SK-MEL-5 (cell line): ENCODE measurements around the gene PRKD1. TPM values are rescaled to one million over a fixed set of nuclear protein-coding genes. Genes with fewer than 3 reads are reported as not detected.

Experiments
- DNase-seq: peaks from one replicate; pipeline ENCODE4 v3.0.0-alpha.2; 2016; ENCODE audit warnings: low read depth, low spot score
- in situ Hi-C: cut with HindIII; loops from 2 replicates; pipeline ENCODE4 v1.10.0; 2016; ENCODE audit warnings: low sequenced_read_pairs, high pct_unique_total_duplicates, low pct_unique_long_range_greater_than_20kb
- total RNA-seq: library from RNA; depleted of rRNA; stranded (reverse); fragments of >200 nt; shearing (Covaris generic); gene quantifications from 2 replicates; pipeline ENCODE4 v1.2.3, GENCODE V29; 2014

Gene PRKD1
- total RNA-seq, 1 experiment from 2014 or later = 10.7 TPM

- DNase-seq = peak; percentile 15
- in situ Hi-C loops = no loop called here
Measured at GRCh38 chr14:29681316-29681715, 246.3 kb downstream of the PRKD1 start.

GRCh38 chr14:29674566-29675285 lies 252.9 kb downstream of the PRKD1 start:
- in situ Hi-C loops = no loop called here
- DNase-seq = no peak

- no peak for DNase-seq
- in situ Hi-C loops = no loop called here
Measured at GRCh38 chr14:29672831-29673230, 254.8 kb downstream of the PRKD1 start.

GRCh38 chr14:29671034-29671433 lies 256.6 kb downstream of the PRKD1 start:
- no peak for DNase-seq
- in situ Hi-C loops = no loop called here

- in situ Hi-C loops = no loop called here
- DNase-seq = peak; percentile 86
Measured at GRCh38 chr14:29668201-29668600, 259.4 kb downstream of the PRKD1 start.

- no peak for DNase-seq
- in situ Hi-C loops = no loop called here
Measured at GRCh38 chr14:29664515-29664914, 263.1 kb downstream of the PRKD1 start.

GRCh38 chr14:29663281-29663801 lies 264.3 kb downstream of the PRKD1 start:
- in situ Hi-C loops = no loop called here
- DNase-seq = no peak

- DNase-seq = no peak
- in situ Hi-C loops = no loop called here
Measured at GRCh38 chr14:29654901-29655550, 272.6 kb downstream of the PRKD1 start.

- no peak for DNase-seq
Measured at GRCh38 chr14:29653303-29653702, 274.3 kb downstream of the PRKD1 start.

GRCh38 chr14:29652571-29652970 lies 275.1 kb downstream of the PRKD1 start:
- in situ Hi-C loops = no loop called here
- DNase-seq = no peak

More at GRCh38 chr14:29653303-29653702, 274.3 kb downstream of the PRKD1 start:
- in situ Hi-C loops = no loop called here

- in situ Hi-C loops = no loop called here
Measured at GRCh38 chr14:29650554-29651269, 276.9 kb downstream of the PRKD1 start.

GRCh38 chr14:29649170-29649569 lies 278.5 kb downstream of the PRKD1 start:
- in situ Hi-C loops = no loop called here
- DNase-seq = no peak

More at GRCh38 chr14:29650554-29651269, 276.9 kb downstream of the PRKD1 start:
- no peak for DNase-seq

GRCh38 chr14:29648045-29648444 lies 279.6 kb downstream of the PRKD1 start:
- in situ Hi-C loops = no loop called here
- no peak for DNase-seq

GRCh38 chr14:29645117-29645516 lies 282.5 kb downstream of the PRKD1 start:
- no peak for DNase-seq
- in situ Hi-C loops = no loop called here

- DNase-seq = no peak
- in situ Hi-C loops = no loop called here
Measured at GRCh38 chr14:29643433-29644211, 284.0 kb downstream of the PRKD1 start.

GRCh38 chr14:29637411-29637810 lies 290.2 kb downstream of the PRKD1 start:
- DNase-seq = peak; percentile 32
- in situ Hi-C loops = no loop called here

GRCh38 chr14:29636870-29637269 lies 290.8 kb downstream of the PRKD1 start:
- in situ Hi-C loops = no loop called here
- DNase-seq = no peak
